GM12878 (cell line): ENCODE results near the gene EEF2K. TPM values are rescaled to one million over a fixed set of nuclear protein-coding genes. Genes with fewer than 3 reads are reported as not detected.

Experiments used
- BACH1 ChIP-seq: fragments of 450-650 bp; IDR thresholded peaks from 2 replicates; pipeline ENCODE4 v1.6.1; 2017; ENCODE audit warnings: mild to moderate bottlenecking, borderline replicate concordance
- BCLAF1 ChIP-seq: fragments of 450-650 bp; IDR thresholded peaks from 2 replicates; pipeline ENCODE4 v1.6.1; 2017; ENCODE audit warnings: antibody characterized with exemption, mild to moderate bottlenecking, moderate library complexity
- CHD4 ChIP-seq: fragments of 200-600 bp; sonication (generic); IDR thresholded peaks from 2 replicates; pipeline ENCODE4 v1.6.1; 2016; ENCODE audit warnings: mild to moderate bottlenecking
- CTCF ChIP-seq, 3 experiments: IDR thresholded peaks in 2 of 3; conservative IDR thresholded peaks in 1 of 3; 2 replicates each; pipeline ENCODE4 v1.5.1; 2011; ENCODE audit warnings: low read depth in 3 of 3, low read length in 3 of 3, mild to moderate bottlenecking in 3 of 3, control low read depth in 2 of 3, moderate library complexity in 2 of 3, inconsistent platforms in 1 of 3, mixed read lengths in 1 of 3; ENCODE audit not compliant: control insufficient read depth in 2 of 3, insufficient read depth in 1 of 3; ENCODE audit errors: extremely low read depth in 1 of 3
- EED ChIP-seq: sonication (generic); IDR thresholded peaks from 2 replicates; pipeline ENCODE4 v1.6.1; 2016; ENCODE audit warnings: antibody characterized with exemption, low read depth
- GABPA ChIP-seq: IDR thresholded peaks from 2 replicates; pipeline ENCODE4 v1.6.1; 2014; ENCODE audit warnings: antibody characterized with exemption, low read depth, mild to moderate bottlenecking, inconsistent platforms
- IRF4 ChIP-seq: IDR thresholded peaks from 2 replicates; pipeline ENCODE4 v1.6.1; 2011; ENCODE audit warnings: low read depth, low read length
- IRF5 ChIP-seq: fragments of 450-650 bp; IDR thresholded peaks from 2 replicates; pipeline ENCODE4 v1.6.1; 2017; ENCODE audit warnings: borderline replicate concordance
- NKRF ChIP-seq: fragments of 450-650 bp; conservative IDR thresholded peaks from 2 replicates; pipeline ENCODE4 v1.6.1; 2017; ENCODE audit warnings: mild to moderate bottlenecking, moderate library complexity
- PKNOX1 ChIP-seq: fragments of 450-650 bp; IDR thresholded peaks from 2 replicates; pipeline ENCODE4 v1.6.1; 2016; ENCODE audit warnings: mild to moderate bottlenecking
- PML ChIP-seq: IDR thresholded peaks from 2 replicates; pipeline ENCODE4 v1.6.1; 2012; ENCODE audit warnings: low read length, inconsistent platforms
- POLR2A ChIP-seq: IDR thresholded peaks from 2 replicates; pipeline ENCODE4 v1.6.1; 2011; ENCODE audit warnings: low read depth, mild to moderate bottlenecking, low read length
- RBBP5 ChIP-seq: fragments of 200-600 bp; sonication (generic); conservative IDR thresholded peaks from 2 replicates; pipeline ENCODE4 v1.6.1; 2016
- SMC3 ChIP-seq: IDR thresholded peaks from 2 replicates; pipeline ENCODE4 v1.6.1; 2011; ENCODE audit warnings: low read length, improper control_type of control experiment, borderline replicate concordance
- SREBF1 ChIP-seq: IDR thresholded peaks from 2 replicates; pipeline ENCODE4 v1.6.1; 2012; ENCODE audit warnings: mild to moderate bottlenecking, low read length
- SRF ChIP-seq, 2 experiments: IDR thresholded peaks; 2 replicates each; pipeline ENCODE4 v1.6.1; 2011; ENCODE audit warnings: low read depth in 2 of 2, low read length in 2 of 2, mild to moderate bottlenecking in 1 of 2, moderate library complexity in 1 of 2
- TCF7 ChIP-seq: IDR thresholded peaks from 2 replicates; pipeline ENCODE4 v1.6.1; 2014; ENCODE audit warnings: antibody characterized with exemption, borderline replicate concordance
- ZBTB33 ChIP-seq: fragments of 450-650 bp; IDR thresholded peaks from 2 replicates; pipeline ENCODE4 v1.6.1; 2017; ENCODE audit warnings: mild to moderate bottlenecking
- ZSCAN29 ChIP-seq: fragments of 450-650 bp; IDR thresholded peaks from 2 replicates; pipeline ENCODE4 v1.6.1; 2017; ENCODE audit warnings: mild to moderate bottlenecking, moderate library complexity
- polyA plus RNA-seq, 11 experiments: library from polyadenylated mRNA; depleted of rRNA in 4 of 11; unstranded in 6 of 11; stranded (reverse) in 5 of 11; fragments of >200 nt; fragmentation: Nextera tagmentation in 4 of 11; fragmentation: Illumina TruSeq in 1 of 11; extraction: Ambion mirVana in 4 of 11; extraction: Trizol in 1 of 11; gene quantifications; 1 replicate in 1 of 11; 2 replicates in 10 of 11; pipeline versions ENCODE4 v1.2.1 to v1.2.3, GENCODE V29; 2011 to 2016; ENCODE audit warnings: inconsistent platforms in 2 of 11, missing spikeins in 2 of 11, low read depth in 1 of 11
- total RNA-seq, 4 experiments: library from RNA; depleted of rRNA in 3 of 4; stranded (reverse); fragments of >200 nt in 3 of 4; fragmentation: Illumina TruSeq in 1 of 4; extraction: Trizol in 1 of 4; gene quantifications; 2 replicates each; pipeline versions ENCODE4 v1.2.1 to v1.2.3, GENCODE V29; 2013 to 2021

The EEF2K gene
- total and polyA plus RNA-seq, 10 of the 15 experiments (the other 5 are each of a cell fraction or from before 2014, with no cell fraction given), result 2.0 to 29.6 (median 12.2) TPM

- 0 out of 2 replicates have a peak, but pooled peaks have one; percentile 12 for TF ChIP-seq ZBTB33
- no peak for TF ChIP-seq RBBP5
- no peak for TF ChIP-seq GABPA
- TF ChIP-seq NKRF, result peak; percentile 43
- TF ChIP-seq ZSCAN29, result peak; percentile 92
- TF ChIP-seq POLR2A, result peak; percentile 70
- TF ChIP-seq IRF4, result peak; percentile 49; the same call in 1 of the 2 replicates
- TF ChIP-seq SMC3, result peak; percentile 71
- peak; percentile 90 to 91 (median 90) for TF ChIP-seq CTCF (IDR thresholded peaks at IDR 0.05 in 2 of 3, conservative IDR thresholded peaks at IDR 0.05 in 1 of 3; ENCODE audit: control insufficient read depth in 2 of 3, extremely low read depth in 1 of 3, insufficient read depth in 1 of 3, low read depth in 3 of 3, low read length in 3 of 3)
- TF ChIP-seq PKNOX1, result no peak
- TF ChIP-seq SREBF1, result peak; percentile 48; the same call in 1 of the 2 replicates
- no peak for TF ChIP-seq PML
- TF ChIP-seq BCLAF1, result no peak
- no peak for TF ChIP-seq CHD4
- TF ChIP-seq SRF (IDR thresholded peaks at IDR 0.05; ENCODE audit: low read depth in 2 of 2, low read length in 2 of 2), result no peak
- 0 out of 2 replicates have a peak, but pooled peaks have one; percentile 24 for TF ChIP-seq EED
- peak; percentile 43; the same call in 1 of the 2 replicates for TF ChIP-seq BACH1
- no peak for TF ChIP-seq IRF5
- TF ChIP-seq TCF7, result no peak
Observed at GRCh38 chr16:22195695-22196558, 10.2 kb upstream of the EEF2K start (continued).
